Stimulated activated CD8-positive, alpha-beta memory T cell treated with anti-CD3 and anti-CD28 coated beads, Interleukin-2, amount 100 ng/mL, for 48 hours (primary cell): ENCODE data around the gene FICD.
"Not testable (repeated sequence)": the region's sequence is repeated elsewhere in the genome, so short reads cannot be mapped to it uniquely, and the experiment has no call there.

Source experiments
- DNase-seq, 2 donors: peaks; one replicate each; pipeline ENCODE4 v3.0.0-alpha.2; 2020; ENCODE audit warnings: low read depth in 2 of 2

FICD gene

GRCh38 chr12:108514973-108515814, at the start of gene FICD:
TSS of gene FICD (plus strand) at chr12:108515277. CDS start at chr12:108516973, 1,696 bp downstream.
- peak; percentile 99 to 100 for DNase-seq

GRCh38 chr12:108465417-108465816, 49.7 kb upstream of the FICD start:
- no peak for DNase-seq

DNA sequence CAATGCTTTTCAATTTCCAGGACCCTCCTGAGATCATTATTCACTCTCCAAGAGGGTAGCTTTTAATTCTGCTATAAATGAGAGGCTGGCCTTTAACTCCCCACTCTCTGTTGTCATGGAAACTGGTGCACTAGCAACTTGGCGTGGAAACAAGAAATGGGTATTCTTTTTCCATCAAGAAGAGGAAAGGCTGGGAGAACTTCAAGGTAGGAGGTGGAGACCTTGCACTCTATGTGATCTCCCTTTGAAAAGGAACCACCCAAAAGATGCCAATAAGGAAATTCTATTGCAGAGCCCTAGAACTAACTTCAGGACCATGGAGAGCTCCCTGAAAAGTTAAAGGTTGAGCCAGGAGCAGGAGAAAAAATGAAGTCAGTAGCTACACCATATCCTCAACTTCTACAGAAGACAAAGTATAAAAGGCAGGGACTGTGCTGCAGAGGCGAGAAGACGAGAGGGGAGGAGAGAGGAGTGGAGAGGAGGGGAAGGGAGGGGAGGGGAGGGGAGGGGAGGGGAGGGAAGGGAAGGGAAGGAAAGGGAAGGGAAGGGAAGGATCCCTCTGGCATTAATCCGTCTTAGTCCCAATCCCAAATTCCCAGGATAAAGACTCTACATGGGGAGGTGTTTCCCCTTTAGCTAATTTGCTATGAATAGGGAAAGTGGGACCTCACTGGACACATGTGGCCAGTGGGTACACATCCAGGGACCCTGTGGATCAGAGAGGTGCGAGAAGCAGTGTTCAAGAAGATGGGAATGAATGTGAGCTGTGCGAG, 46.7 kb upstream of the FICD start:
- DNase-seq, result no peak

DNA sequence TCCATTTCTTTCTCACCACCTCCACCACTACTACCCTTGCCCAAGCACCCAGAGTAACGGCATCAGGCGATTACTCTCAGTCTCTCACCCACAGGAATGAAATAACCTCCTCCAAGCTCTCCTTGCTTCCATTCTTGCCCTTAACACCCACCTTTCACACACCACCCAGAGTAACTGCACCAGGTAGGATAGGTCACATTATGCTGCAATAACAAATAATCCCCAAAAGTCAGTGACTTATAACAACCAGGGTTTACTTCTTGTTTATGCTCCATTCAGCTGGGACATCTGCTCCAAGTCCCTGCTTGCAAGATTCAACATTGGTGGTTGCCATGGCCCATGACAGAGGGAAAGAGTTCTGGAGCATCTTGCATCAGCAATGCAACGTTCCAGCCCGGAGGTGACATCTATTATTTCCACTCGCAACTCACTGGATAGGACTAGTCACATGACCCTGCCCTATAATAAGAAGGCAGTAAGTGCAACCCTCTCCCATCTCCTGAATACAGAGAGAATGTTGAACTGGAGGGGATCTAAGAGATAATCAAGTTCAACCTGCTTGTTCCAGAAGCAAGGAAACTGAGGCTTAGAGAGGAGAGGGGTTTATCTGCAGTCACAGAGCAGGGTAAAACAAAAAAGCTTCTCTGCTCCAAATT, 41.5 kb upstream of the FICD start:
- no peak for DNase-seq

DNA sequence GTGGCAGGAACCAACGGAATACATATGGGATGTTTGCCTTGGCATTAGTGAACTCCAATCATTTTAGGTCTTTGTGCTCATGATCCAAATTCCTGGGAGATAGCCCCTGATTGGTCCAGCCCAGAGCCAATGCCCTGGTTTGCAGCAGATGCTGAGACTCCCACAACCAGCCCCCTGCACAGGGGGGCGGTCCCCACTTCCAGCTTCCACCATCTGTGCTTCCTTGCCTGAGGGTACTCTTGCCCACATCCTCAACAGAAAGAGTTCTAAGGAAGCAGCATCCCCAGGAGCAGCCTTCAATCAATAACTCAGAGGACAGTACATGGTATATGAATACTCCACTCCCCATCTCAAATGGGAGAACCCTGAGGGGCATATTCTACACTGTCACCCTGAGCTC, 39.7 kb upstream of the FICD start:
- no peak for DNase-seq

- DNase-seq, result no peak
These were observed 37.8 kb upstream of the FICD start for GRCh38 chr12:108477055-108477880.

DNA sequence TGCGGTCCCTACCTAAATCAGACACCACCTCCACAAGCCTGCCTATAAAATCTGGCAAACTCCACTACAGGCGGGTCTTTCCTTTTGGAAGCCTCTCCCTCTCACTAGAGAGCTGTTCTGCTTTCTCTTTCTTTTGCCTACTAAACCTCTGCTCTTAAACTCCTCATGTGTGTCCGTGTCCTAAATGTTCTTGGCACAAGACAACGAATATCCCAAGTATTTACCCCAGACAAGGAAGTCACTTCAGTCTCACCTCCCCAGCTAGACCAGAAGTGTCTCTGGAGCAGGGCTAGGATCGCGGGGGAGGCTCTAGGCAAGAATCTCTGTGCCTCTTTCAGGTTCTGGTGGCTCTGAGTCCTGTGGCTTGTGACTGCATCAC, 37.2 kb upstream of the FICD start:
- no peak for DNase-seq

DNA sequence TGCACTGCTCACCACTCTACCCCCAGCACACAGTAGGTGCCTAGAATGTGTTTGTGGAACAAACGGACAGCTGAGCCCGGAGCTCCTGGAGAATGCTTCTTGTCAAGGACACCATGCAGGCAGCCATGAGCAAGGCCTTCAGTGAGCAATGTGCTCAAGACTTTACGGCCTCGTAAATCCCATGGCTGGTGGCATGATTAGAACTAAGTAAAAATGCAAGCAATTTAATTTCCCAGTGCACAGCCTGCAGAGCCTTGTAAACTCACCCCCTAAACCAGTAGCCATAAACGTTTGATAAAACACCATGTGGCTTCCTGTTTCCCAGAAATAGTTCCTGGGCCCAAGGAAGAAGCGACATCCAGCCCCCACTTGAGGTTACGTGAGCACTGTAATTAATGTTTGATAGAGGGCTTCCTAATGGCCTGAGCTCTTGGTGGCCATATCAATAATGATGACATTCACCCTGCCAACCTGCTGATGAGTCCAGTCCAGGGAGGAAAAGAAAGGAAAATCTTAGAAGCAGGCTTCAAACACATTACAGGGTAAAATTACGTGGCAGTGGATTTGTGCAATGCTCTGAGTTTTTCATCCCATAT, 36.4 kb upstream of the FICD start:
- DNase-seq, result no peak

GRCh38 chr12:108479364-108480070, 35.6 kb upstream of the FICD start:
- no peak for DNase-seq

- no peak for DNase-seq
These were observed 32.3 kb upstream of the FICD start for GRCh38 chr12:108482717-108483212.

GRCh38 chr12:108483213-108484059, 31.6 kb upstream of the FICD start:
- DNase-seq, result no peak

GRCh38 chr12:108484431-108484830, 30.6 kb upstream of the FICD start:
- no peak for DNase-seq

DNA sequence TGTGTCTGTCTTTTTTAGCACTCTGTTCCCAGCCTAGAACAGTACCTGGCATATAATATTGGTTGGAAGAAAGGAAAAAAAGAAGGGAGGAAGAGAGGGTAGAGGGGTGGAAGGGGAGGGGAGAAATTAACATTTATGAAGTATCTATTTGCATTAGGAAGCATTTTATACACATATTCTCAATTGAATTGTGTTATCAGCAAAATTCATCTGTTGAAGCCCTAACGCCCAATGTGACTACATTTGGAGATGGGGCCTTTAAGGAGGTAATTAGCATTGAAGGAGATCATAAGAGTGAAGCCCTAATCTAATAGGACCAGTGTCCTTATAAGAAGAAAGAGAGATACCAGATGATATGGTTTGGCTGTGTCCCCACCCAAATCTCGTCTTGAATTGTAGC, 30.2 kb upstream of the FICD start:
- no peak for DNase-seq

- not testable (repeated sequence) for DNase-seq
These were observed 29.7 kb upstream of the FICD start for GRCh38 chr12:108485371-108485770.

DNA sequence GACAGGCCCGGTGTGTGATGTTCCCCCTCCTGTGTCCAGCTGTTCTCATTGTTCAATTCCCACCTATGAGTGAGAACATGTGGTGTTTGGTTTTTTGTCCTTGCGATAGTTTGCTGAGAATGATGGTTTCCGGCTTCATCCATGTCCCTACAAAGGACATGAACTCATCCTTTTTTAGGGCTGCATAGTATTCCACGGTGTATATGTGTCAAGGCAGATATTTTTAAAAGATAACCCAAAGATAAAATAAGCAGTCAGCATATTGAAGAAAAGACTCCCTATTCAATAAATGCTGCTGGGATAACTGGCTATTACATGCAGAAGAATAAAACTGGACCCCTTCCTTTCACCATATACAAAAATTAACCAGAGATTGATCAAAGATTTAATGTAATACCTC, 28.0 kb upstream of the FICD start:
- not testable (repeated sequence) for DNase-seq

- no peak for DNase-seq
These were observed 23.8 kb upstream of the FICD start for GRCh38 chr12:108491256-108491655.

GRCh38 chr12:108495054-108495453, 20.0 kb upstream of the FICD start:
- peak in 1 of 2 donors; percentile 13 for DNase-seq

GRCh38 chr12:108495823-108496579, 19.1 kb upstream of the FICD start:
- no peak for DNase-seq

- DNase-seq, result no peak
These were observed 16.9 kb upstream of the FICD start for GRCh38 chr12:108498136-108498535.
